Vagina (tissue), 2 donors: ENCODE measurements around the gene LPP. TPM values are rescaled to one million over a fixed set of nuclear protein-coding genes. Genes with fewer than 3 reads are reported as not detected.
"Not testable (repeated sequence)": the region's sequence is repeated elsewhere in the genome, so short reads cannot be mapped to it uniquely, and the experiment has no call there.

ENCODE experiments used
- DNase-seq, 2 donors: peaks; one replicate each; pipeline ENCODE4 v3.0.0-alpha.2; 2017; ENCODE audit errors: extremely low spot score in 2 of 2
- H3K27ac ChIP-seq: fragments of 200-600 bp; sonication (generic); one replicate; pipeline ENCODE4 v1.5.1; 2019
- H3K27me3 ChIP-seq: fragments of 200-600 bp; sonication (generic); one replicate; pipeline ENCODE4 v1.5.1; 2019
- H3K36me3 ChIP-seq, 2 donors: fragments of 200-600 bp; sonication (generic); one replicate each; pipeline ENCODE4 v1.5.1; 2017 to 2019
- H3K4me1 ChIP-seq: fragments of 200-600 bp; sonication (generic); one replicate; pipeline ENCODE4 v1.5.1; 2019
- H3K4me3 ChIP-seq, 2 donors: fragments of 200-600 bp; sonication (generic); 1 replicate in 1 of 2; 2 replicates in 1 of 2; pipeline ENCODE4 v1.5.1; 2016 to 2019
- H3K9me3 ChIP-seq: fragments of 200-600 bp; sonication (generic); one replicate; pipeline ENCODE4 v1.5.1; 2019
- POLR2A ChIP-seq, 2 donors: fragments of 450-650 bp; IDR thresholded peaks; one replicate each; pipeline ENCODE4 v1.6.1; 2017; ENCODE audit warnings: antibody characterized with exemption in 2 of 2, mild to moderate bottlenecking in 2 of 2, moderate library complexity in 2 of 2
- POLR2AphosphoS5 ChIP-seq, 2 donors: sonication (generic); formaldehyde crosslinking; IDR thresholded peaks; one replicate each; pipeline ENCODE4 v1.9.0; 2017; ENCODE audit warnings: antibody characterized with exemption in 2 of 2, mild to moderate bottlenecking in 2 of 2, low read depth in 1 of 2; ENCODE audit not compliant: insufficient read depth in 1 of 2
- intact Hi-C: fragments of 100-400 bp; cut with DNase I; formaldehyde crosslinking; loops from one replicate; pipeline ENCODE4 v1.15.1; 2023
- total RNA-seq: library from RNA; depleted of rRNA; stranded (reverse); fragments of >200 nt; gene quantifications from one replicate; pipeline ENCODE4 v1.2.3, GENCODE V29; 2016
- TF ChIP-seq, protein P1 (sequence below), 3 experiments: fragments of 450-650 bp in 2 of 3; fragments of 200-600 bp in 1 of 3; sonication (generic) in 1 of 3; IDR thresholded peaks; one replicate each; pipeline ENCODE4 v1.5.1; 2017 to 2019; ENCODE audit warnings: antibody characterized with exemption in 3 of 3, mild to moderate bottlenecking in 2 of 3, moderate library complexity in 2 of 3

The LPP gene
- total RNA-seq, 1 donor from 2014 or later: 248 TPM

DNA sequence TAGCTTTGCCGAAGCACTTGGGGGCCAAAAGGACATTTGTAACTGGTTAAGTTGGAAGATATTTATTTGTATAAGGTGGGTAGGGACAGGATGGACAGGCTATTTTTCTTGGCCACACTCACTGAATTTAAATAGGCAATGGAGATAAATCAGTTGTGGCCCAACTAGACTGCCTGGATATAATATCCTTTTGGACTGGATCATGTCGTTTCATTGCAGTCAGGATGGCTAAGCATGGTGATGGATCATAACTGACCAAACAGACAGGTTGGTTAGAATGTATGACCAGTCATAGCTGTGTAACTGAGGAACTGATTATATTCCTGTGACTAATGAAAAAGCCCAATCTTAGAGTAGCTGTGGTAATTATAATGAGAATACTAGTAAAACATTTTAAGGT lies 284.0 kb downstream of the LPP start:
- intact Hi-C loops: no loop called here
- H3K4me3 ChIP-seq: no peak overlapping the region
- no peaks in the 10 kb centered on the region for H3K27me3 ChIP-seq
- DNase-seq: no peak
- no peaks in the 10 kb centered on the region for H3K9me3 ChIP-seq
- no peak overlapping the region for H3K27ac ChIP-seq
- no peak for TF ChIP-seq POLR2A (IDR thresholded peaks at IDR 0.05)
- TF ChIP-seq, protein P1, sequence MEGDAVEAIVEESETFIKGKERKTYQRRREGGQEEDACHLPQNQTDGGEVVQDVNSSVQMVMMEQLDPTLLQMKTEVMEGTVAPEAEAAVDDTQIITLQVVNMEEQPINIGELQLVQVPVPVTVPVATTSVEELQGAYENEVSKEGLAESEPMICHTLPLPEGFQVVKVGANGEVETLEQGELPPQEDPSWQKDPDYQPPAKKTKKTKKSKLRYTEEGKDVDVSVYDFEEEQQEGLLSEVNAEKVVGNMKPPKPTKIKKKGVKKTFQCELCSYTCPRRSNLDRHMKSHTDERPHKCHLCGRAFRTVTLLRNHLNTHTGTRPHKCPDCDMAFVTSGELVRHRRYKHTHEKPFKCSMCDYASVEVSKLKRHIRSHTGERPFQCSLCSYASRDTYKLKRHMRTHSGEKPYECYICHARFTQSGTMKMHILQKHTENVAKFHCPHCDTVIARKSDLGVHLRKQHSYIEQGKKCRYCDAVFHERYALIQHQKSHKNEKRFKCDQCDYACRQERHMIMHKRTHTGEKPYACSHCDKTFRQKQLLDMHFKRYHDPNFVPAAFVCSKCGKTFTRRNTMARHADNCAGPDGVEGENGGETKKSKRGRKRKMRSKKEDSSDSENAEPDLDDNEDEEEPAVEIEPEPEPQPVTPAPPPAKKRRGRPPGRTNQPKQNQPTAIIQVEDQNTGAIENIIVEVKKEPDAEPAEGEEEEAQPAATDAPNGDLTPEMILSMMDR (IDR thresholded peaks at IDR 0.05): no peak
- TF ChIP-seq POLR2AphosphoS5 (IDR thresholded peaks at IDR 0.05; ENCODE audit: insufficient read depth in 1 of 2, low read depth in 1 of 2): no peak
- H3K36me3 ChIP-seq: no peaks in the 10 kb centered on the region
- H3K4me1 ChIP-seq: peaks cover 21% of the 10 kb centered on the region

DNA sequence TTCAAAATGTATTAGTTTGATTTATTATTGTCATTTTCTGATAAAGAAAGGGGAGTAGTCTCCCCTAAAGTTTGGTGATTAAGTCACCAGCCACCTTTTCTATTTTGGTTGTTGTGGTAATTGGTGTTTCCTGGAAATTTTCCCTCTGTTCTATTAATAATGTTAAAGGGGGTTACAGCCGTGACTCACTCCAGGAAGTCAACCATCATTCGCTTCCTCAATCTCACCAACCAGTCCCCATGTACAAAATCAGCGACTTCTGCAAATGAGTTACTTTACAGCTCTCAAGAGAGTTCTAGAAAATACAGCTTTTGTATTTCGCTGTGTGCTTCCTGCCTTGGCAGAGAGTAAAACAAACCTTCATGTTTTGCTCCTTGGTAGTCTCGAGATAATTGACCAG lies 285.1 kb downstream of the LPP start:
- Histone ChIP-seq H3K4me1 (peaks cover 15% of the 10 kb centered on the region), H3K27me3 (no peaks in the 10 kb centered on the region), H3K36me3 (no peaks in the 10 kb centered on the region), H3K9me3 (no peaks in the 10 kb centered on the region), H3K4me3 (no peak overlapping the region), H3K27ac (no peak overlapping the region)
- DNase-seq: no peak
- intact Hi-C loops: no loop called here
- TF ChIP-seq, protein P1 (IDR thresholded peaks at IDR 0.05): no peak
- TF ChIP-seq POLR2AphosphoS5 (IDR thresholded peaks at IDR 0.05; ENCODE audit: insufficient read depth in 1 of 2, low read depth in 1 of 2): peak in 1 of 2 donors; percentile 37

DNA sequence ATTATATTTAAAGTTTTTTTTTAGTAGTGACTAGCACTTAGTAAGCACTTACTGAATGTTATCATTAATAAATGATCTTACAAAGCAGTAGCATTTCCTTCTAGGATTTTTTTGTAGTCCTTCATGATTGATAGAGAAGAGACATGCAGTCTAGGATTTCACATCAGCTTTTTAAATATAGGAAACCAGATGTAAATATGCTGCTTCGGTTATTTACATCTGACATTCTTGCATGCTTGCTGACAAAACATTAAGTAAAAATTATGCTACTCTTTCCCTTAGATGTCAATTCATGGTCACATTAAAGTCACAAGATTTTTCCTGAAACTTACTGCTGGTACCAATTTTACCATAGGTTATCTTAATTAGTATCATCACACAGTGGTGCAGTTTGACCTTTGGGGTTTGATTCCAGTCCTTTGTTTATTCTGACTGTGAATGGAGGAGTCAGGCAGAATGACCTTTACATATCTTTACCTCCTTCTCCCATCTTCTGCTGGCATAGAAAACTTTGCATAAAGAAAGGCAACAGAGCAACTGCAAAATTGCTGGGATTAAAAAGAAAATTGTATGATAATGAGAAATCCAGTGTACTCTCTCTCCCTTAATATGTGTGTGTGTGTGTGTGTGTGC lies 286.5 kb downstream of the LPP start:
- intact Hi-C loops: no loop called here
- H3K4me1 ChIP-seq: peaks cover 15% of the 10 kb centered on the region
- TF ChIP-seq, protein P1 (IDR thresholded peaks at IDR 0.05): no peak
- TF ChIP-seq POLR2A (IDR thresholded peaks at IDR 0.05): no peak
- no peak for TF ChIP-seq POLR2AphosphoS5 (IDR thresholded peaks at IDR 0.05; ENCODE audit: insufficient read depth in 1 of 2, low read depth in 1 of 2)

DNA sequence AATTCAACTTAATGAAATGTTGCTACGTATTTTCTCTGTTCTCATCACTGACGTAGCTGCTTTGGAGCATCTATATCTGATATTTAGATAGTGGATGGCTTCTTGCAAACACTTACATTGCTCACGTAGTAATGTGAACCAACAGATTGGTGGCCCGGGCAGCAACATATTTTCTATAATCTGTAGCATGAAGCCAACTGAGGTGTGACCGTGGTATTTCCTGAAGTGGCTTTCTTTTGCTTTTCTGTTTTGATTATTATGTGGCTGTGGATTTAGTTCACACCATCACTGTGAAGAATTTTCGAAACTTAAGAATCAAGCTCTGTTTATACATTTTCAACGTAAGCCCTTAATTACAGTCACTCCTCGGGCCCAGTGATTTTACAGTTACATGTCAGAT lies 288.5 kb downstream of the LPP start:
- TF ChIP-seq, protein P1 (IDR thresholded peaks at IDR 0.05): no peak
- TF ChIP-seq POLR2AphosphoS5 (IDR thresholded peaks at IDR 0.05; ENCODE audit: insufficient read depth in 1 of 2, low read depth in 1 of 2): no peak
- TF ChIP-seq POLR2A (IDR thresholded peaks at IDR 0.05): no peak
- Histone ChIP-seq H3K36me3 (no peaks in the 10 kb centered on the region), H3K4me3 (no peak overlapping the region), H3K9me3 (no peaks in the 10 kb centered on the region), H3K27me3 (no peaks in the 10 kb centered on the region), H3K4me1 (peaks cover 15% of the 10 kb centered on the region), H3K27ac (no peak overlapping the region)
- no peak for DNase-seq
- intact Hi-C loops: no loop called here

More for the DNA sequence above, 286.5 kb downstream of the LPP start:
- no peak overlapping the region for H3K4me3 ChIP-seq
- no peak for DNase-seq
- no peak overlapping the region for H3K27ac ChIP-seq
- H3K36me3 ChIP-seq: no peaks in the 10 kb centered on the region
- no peaks in the 10 kb centered on the region for H3K9me3 ChIP-seq
- H3K27me3 ChIP-seq: no peaks in the 10 kb centered on the region

DNA sequence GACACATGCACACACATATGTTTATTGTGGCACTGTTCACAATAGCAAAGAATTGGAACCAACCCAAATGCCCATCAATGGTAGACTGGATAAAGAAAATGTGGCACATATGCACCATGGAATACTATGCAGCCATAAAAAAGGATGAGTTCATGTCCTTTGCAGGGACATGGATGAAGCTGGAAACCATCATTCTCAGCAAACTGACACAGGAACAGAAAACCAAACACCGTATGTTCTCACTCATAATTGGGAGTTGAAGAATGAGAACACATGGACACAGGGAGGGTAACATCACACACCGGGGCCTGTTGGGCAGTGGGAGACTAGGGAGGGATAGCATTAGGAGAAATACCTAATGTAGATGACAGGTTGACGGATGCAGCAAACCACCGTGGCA lies 291.2 kb downstream of the LPP start:
- DNase-seq, H3K9me3 ChIP-seq, H3K4me3 ChIP-seq, H3K4me1 ChIP-seq, H3K27me3 ChIP-seq, H3K36me3 ChIP-seq, H3K27ac ChIP-seq, intact Hi-C loops: not testable (repeated sequence)
